Measurements from ENCODE around the gene OLIG2. TPM values are rescaled to one million over a fixed set of nuclear protein-coding genes. Genes with fewer than 3 reads are reported as not detected.

Gene OLIG2
- total RNA-seq, 3 donors from 2014 or later (not counting 1 experiment from before 2014, with no cell fraction given) = not detected

DNA sequence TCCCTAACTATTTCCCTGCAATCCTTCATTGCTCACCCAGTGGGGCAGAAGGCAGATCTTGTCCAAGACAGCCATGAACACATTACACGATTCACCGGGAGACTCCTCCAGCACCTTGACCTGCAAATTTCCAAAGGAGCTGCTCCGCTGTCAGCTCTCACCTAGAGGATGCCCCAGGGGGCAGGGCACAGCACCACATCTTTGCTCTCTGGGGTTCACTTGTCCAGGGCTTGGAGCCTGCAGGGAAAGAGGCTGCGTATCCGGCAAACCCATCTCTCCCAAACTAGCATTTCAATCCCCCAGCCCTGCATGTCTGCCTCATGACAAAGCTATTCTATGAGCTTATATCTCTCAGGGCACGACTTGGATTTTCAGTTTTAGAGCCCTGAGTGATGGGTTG is 35.1 kb upstream of the OLIG2 start:
- Histone ChIP-seq H3K27me3 (ENCODE audit: control insufficient read depth, insufficient read depth, low read length) (no peaks in the 10 kb centered on the region), H3K9me3 (ENCODE audit: control insufficient read depth, insufficient read depth, low read length) (no peaks in the 10 kb centered on the region), H3K4me3 (ENCODE audit: low read length) (no peak overlapping the region), H3K27ac (ENCODE audit: low read length) (no peak overlapping the region), H3K4me1 (ENCODE audit: control insufficient read depth, insufficient read depth, low read length) (no peaks in the 10 kb centered on the region), H3K36me3 (ENCODE audit: control insufficient read depth, insufficient read depth, low read length) (no peaks in the 10 kb centered on the region)
- Mint-ChIP-seq H3K4me3 (no peak overlapping the region), H3K27ac (no peak overlapping the region), H3K27me3 (ENCODE audit: low read depth in 2 of 2) (peaks cover 37% of the 10 kb centered on the region in 2 donors), H3K36me3 (no peaks in the 10 kb centered on the region), H3K4me1 (peaks cover 0 to 10% of the 10 kb centered on the region in 2 donors), H3K9me3 (peaks cover 0 to 3% of the 10 kb centered on the region in 2 donors)
- intact Hi-C loops (cut with micrococcal nuclease) = no loop called here
- DNase-seq (no peak), ATAC-seq (no peak)
- WGBS (ENCODE audit: insufficient coverage) = 91% methylated on average over 5 of the region's 6 CpGs
- TF ChIP-seq, protein P1, sequence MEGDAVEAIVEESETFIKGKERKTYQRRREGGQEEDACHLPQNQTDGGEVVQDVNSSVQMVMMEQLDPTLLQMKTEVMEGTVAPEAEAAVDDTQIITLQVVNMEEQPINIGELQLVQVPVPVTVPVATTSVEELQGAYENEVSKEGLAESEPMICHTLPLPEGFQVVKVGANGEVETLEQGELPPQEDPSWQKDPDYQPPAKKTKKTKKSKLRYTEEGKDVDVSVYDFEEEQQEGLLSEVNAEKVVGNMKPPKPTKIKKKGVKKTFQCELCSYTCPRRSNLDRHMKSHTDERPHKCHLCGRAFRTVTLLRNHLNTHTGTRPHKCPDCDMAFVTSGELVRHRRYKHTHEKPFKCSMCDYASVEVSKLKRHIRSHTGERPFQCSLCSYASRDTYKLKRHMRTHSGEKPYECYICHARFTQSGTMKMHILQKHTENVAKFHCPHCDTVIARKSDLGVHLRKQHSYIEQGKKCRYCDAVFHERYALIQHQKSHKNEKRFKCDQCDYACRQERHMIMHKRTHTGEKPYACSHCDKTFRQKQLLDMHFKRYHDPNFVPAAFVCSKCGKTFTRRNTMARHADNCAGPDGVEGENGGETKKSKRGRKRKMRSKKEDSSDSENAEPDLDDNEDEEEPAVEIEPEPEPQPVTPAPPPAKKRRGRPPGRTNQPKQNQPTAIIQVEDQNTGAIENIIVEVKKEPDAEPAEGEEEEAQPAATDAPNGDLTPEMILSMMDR (IDR thresholded peaks at IDR 0.05) = no peak

DNA sequence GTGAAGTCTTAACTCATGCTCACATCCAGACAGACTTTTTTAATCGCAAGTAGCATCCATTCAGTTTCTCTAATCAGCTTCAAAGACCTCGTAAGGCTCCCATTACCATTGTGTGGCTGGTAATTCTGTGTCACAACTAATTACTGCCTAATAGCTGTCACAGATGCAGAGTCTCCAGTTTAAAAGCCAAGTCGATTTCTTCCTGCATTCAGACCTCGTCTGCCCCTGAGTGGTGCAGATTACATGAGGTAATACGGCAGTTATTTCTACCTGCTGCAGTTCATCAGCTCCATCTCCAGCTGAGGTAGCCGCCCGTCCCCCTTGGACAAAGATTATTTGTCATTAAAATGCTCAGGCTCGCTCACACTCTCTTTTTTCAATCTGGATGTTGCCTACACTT is 34.4 kb upstream of the OLIG2 start:
- H3K4me1 Mint-ChIP-seq = peaks cover 0 to 10% of the 10 kb centered on the region in 2 donors
- H3K4me3 Mint-ChIP-seq = no peak overlapping the region
- ATAC-seq (no peak), DNase-seq (no peak)
- WGBS (ENCODE audit: insufficient coverage) = 82% methylated on average over 8 of the region's 8 CpGs
- no peak overlapping the region for H3K27ac ChIP-seq (ENCODE audit: low read length)
- TF ChIP-seq, protein P1 (IDR thresholded peaks at IDR 0.05) = no peak
- H3K4me1 ChIP-seq (ENCODE audit: control insufficient read depth, insufficient read depth, low read length) = no peaks in the 10 kb centered on the region
- H3K36me3 ChIP-seq (ENCODE audit: control insufficient read depth, insufficient read depth, low read length) = no peaks in the 10 kb centered on the region
- no peak overlapping the region for H3K4me3 ChIP-seq (ENCODE audit: low read length)
- intact Hi-C loops (cut with micrococcal nuclease) = no loop called here
- H3K36me3 Mint-ChIP-seq = no peaks in the 10 kb centered on the region
- no peaks in the 10 kb centered on the region for H3K9me3 ChIP-seq (ENCODE audit: control insufficient read depth, insufficient read depth, low read length)
- peaks cover 0 to 3% of the 10 kb centered on the region in 2 donors for H3K9me3 Mint-ChIP-seq
- peaks cover 37% of the 10 kb centered on the region in 2 donors for H3K27me3 Mint-ChIP-seq (ENCODE audit: low read depth in 2 of 2)
- H3K27me3 ChIP-seq (ENCODE audit: control insufficient read depth, insufficient read depth, low read length) = no peaks in the 10 kb centered on the region
- no peak overlapping the region for H3K27ac Mint-ChIP-seq

DNA sequence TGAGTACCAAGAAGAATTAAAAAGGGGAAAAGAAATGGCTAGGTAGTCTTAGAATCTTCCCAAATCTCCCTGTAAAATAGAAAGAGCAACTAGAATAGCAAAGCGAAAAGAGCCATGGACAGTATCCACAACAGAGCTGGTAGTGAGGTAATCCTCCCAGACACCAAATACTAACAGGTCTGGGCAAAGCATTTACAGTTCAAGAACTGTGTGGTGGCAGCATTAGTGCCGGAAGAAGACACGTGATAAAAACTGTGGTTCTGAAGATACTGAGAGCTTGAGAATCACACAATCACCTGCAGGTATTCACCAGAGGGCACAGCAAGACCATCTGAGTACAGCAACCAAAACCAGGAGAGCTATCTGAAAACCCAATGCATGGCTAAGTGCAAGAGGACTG is 31.8 kb upstream of the OLIG2 start:
- Histone ChIP-seq H3K36me3 (ENCODE audit: control insufficient read depth, insufficient read depth, low read length) (no peaks in the 10 kb centered on the region), H3K4me1 (ENCODE audit: control insufficient read depth, insufficient read depth, low read length) (no peaks in the 10 kb centered on the region), H3K4me3 (ENCODE audit: low read length) (no peak overlapping the region), H3K27ac (ENCODE audit: low read length) (no peak overlapping the region), H3K9me3 (ENCODE audit: control insufficient read depth, insufficient read depth, low read length) (no peaks in the 10 kb centered on the region), H3K27me3 (ENCODE audit: control insufficient read depth, insufficient read depth, low read length) (no peaks in the 10 kb centered on the region)
- no peak overlapping the region for H3K4me3 Mint-ChIP-seq
- no peak overlapping the region for H3K27ac Mint-ChIP-seq
- intact Hi-C loops (cut with micrococcal nuclease) = loop anchor here (2.0 kb wide), 1 partner anchor 133 kb away; no protein-coding TSS in a partner anchor
- WGBS (ENCODE audit: insufficient coverage) = 81% methylated on average over 3 of the region's 3 CpGs
- H3K27me3 Mint-ChIP-seq (ENCODE audit: low read depth in 2 of 2) = peaks cover 38 to 53% of the 10 kb centered on the region in 2 donors
- TF ChIP-seq, protein P1 (IDR thresholded peaks at IDR 0.05) = no peak
- peak in 1 of 3 donors; percentile 36 for ATAC-seq
- no peak for DNase-seq
- H3K9me3 Mint-ChIP-seq = no peaks in the 10 kb centered on the region
- H3K36me3 Mint-ChIP-seq = no peaks in the 10 kb centered on the region
- peaks cover 0 to 10% of the 10 kb centered on the region in 2 donors for H3K4me1 Mint-ChIP-seq

DNA sequence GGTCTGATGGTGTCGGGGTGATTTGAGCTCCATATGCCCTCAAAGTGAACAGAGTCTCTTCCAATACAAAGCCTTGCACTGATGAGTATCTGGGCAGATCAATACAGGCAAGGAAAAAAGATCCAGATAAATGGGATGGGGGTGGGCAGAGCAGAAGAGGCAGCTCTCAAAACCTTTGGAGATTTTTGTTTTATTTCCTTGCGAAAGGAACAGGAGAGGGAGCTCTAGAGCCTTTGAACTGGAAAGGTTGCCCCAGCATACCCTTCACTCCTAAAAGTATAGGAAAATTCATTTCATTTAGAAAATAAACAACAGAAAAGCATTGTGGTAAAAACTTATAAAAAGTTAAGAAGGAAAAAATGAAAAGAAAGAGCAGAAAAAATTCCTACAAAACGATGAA is 31.4 kb upstream of the OLIG2 start:
- H3K4me1 ChIP-seq (ENCODE audit: control insufficient read depth, insufficient read depth, low read length) = no peaks in the 10 kb centered on the region
- H3K27me3 ChIP-seq (ENCODE audit: control insufficient read depth, insufficient read depth, low read length) = no peaks in the 10 kb centered on the region
- intact Hi-C loops (cut with micrococcal nuclease) = loop anchor here (2.0 kb wide), 1 partner anchor 132 kb away; no protein-coding TSS in a partner anchor
- ATAC-seq (no peak), DNase-seq (peak in 1 of 2 donors; percentile 27)
- TF ChIP-seq, protein P1 (IDR thresholded peaks at IDR 0.05) = peak; percentile 12
- H3K4me3 ChIP-seq (ENCODE audit: low read length) = no peak overlapping the region
- no peak overlapping the region for H3K27ac ChIP-seq (ENCODE audit: low read length)
- H3K4me1 Mint-ChIP-seq = peaks cover 0 to 10% of the 10 kb centered on the region in 2 donors
- H3K36me3 ChIP-seq (ENCODE audit: control insufficient read depth, insufficient read depth, low read length) = no peaks in the 10 kb centered on the region
- H3K27ac Mint-ChIP-seq = no peak overlapping the region
- H3K9me3 ChIP-seq (ENCODE audit: control insufficient read depth, insufficient read depth, low read length) = no peaks in the 10 kb centered on the region
- no peaks in the 10 kb centered on the region for H3K36me3 Mint-ChIP-seq
- H3K4me3 Mint-ChIP-seq = no peak overlapping the region
- no peaks in the 10 kb centered on the region for H3K9me3 Mint-ChIP-seq
- peaks cover 35 to 53% of the 10 kb centered on the region in 2 donors for H3K27me3 Mint-ChIP-seq (ENCODE audit: low read depth in 2 of 2)
- 80% methylated on average over 1 of the region's 3 CpGs for WGBS (ENCODE audit: insufficient coverage)

Data from natural killer cell (primary cell).